Hindlimb muscle (tissue), 1 donor: ENCODE results near the gene GRAMD1B. TPM values are rescaled to one million over a fixed set of nuclear protein-coding genes. Genes with fewer than 3 reads are reported as not detected.
A peak's percentile ranks its signal among the peaks of the same experiment; 100 is the strongest.
"Not testable (repeated sequence)": the region's sequence is repeated elsewhere in the genome, so short reads cannot be mapped to it uniquely, and the experiment has no call there.

ENCODE experiments used
- DNase-seq: peaks from one replicate; pipeline ENCODE4 v3.0.0-alpha.2; 2013
- polyA plus RNA-seq: library from polyadenylated mRNA; unstranded; fragments of 120-200 nt; gene quantifications from one replicate; pipeline ENCODE4 v1.2.1, GENCODE V29; 2013; ENCODE audit not compliant: insufficient read length

GRAMD1B gene
- polyA plus RNA-seq, 1 donor: 11.8 TPM

GRCh38 chr11:123652599-123652998, 222.5 kb downstream of the GRAMD1B start:
- DNase-seq: no peak

- no peak for DNase-seq
These were observed 223.4 kb downstream of the GRAMD1B start for GRCh38 chr11:123653483-123653826.

- peak; percentile 41 for DNase-seq
These were observed 223.9 kb downstream of the GRAMD1B start for GRCh38 chr11:123653827-123654565.

GRCh38 chr11:123654566-123655081, 224.6 kb downstream of the GRAMD1B start, which contains the start of gene SCN3B:
TSS of gene SCN3B (minus strand) at chr11:123654624. CDS start at chr11:123653801, 823 bp downstream.
- peak; percentile 67 for DNase-seq

- no peak for DNase-seq
These were observed 229.2 kb downstream of the GRAMD1B start for GRCh38 chr11:123659311-123659710.

- DNase-seq: not testable (repeated sequence)
These were observed 229.9 kb downstream of the GRAMD1B start for GRCh38 chr11:123659965-123660364.

GRCh38 chr11:123665306-123665705, 235.2 kb downstream of the GRAMD1B start:
- no peak for DNase-seq

GRCh38 chr11:123670081-123670480, 240.0 kb downstream of the GRAMD1B start:
- DNase-seq: no peak

- DNase-seq: no peak
These were observed 241.5 kb downstream of the GRAMD1B start for GRCh38 chr11:123671534-123671933.

GRCh38 chr11:123672568-123672967, 242.5 kb downstream of the GRAMD1B start:
- DNase-seq: no peak

GRCh38 chr11:123674297-123674696, 244.2 kb downstream of the GRAMD1B start:
- DNase-seq: no peak

Other genes starting within 250 kb of the GRAMD1B start
- 12.5 TPM for gene CLMP, start 235.0 kb upstream of the GRAMD1B start, polyA plus RNA-seq
- 45.1 TPM for gene SCN3B, start 224.4 kb downstream of the GRAMD1B start, polyA plus RNA-seq